GM19099 (cell line): ENCODE results near the gene GREB1.

ENCODE experiments used
- POLR2A ChIP-seq: IDR thresholded peaks from 3 replicates; pipeline ENCODE4 v1.6.1; 2011; ENCODE audit warnings: low read depth; ENCODE audit not compliant: insufficient read length; ENCODE audit errors: extremely low read depth

GREB1 gene

DNA sequence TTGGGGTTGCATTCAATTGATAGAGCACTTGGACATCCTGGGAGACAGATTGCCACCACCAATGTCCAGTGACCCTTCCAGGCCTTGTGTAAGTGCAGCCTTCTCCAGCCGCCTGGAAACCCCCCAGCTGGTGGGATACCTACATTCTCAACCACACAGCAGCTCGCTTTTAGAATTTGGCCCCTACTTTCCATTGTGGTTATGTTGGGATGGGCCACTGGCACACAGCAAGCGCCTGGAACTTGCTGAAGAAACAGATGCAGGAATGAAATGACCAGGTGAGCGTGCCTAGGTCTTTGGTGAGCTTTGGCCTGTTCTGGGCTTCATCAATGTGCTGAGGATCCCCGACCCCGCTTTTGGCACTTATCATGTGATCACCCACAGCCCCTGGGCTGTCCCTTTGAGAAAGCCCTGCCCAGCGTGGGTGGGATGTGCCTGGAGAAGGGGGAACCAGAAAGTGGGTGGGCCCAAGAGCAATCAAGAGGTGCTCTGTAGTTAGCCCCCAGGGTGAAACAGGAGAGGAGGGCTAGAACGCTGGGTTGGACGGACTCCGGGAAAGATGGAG lies 152.1 kb downstream of the GREB1 start:
- TF ChIP-seq POLR2A = no peak

DNA sequence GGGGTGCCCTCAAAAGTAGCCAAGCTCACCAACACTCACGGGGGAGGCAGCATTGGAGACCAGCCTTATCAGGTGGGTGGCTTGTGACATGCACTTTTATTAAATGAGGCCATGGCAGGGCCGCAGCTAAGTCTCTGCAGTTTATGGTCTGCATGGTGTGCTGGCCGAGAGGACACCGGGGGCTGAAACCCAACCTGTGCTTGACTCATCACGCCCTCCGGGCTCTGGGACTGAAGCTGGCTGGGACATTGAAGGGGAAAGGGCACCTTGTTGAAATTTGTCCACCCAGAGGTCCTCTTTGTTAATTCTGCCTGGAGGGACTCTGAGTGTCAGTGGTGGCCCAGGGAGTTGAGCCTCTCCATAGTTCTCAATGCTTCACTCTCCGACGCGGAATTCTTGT lies 153.9 kb downstream of the GREB1 start:
- no peak for TF ChIP-seq POLR2A

DNA sequence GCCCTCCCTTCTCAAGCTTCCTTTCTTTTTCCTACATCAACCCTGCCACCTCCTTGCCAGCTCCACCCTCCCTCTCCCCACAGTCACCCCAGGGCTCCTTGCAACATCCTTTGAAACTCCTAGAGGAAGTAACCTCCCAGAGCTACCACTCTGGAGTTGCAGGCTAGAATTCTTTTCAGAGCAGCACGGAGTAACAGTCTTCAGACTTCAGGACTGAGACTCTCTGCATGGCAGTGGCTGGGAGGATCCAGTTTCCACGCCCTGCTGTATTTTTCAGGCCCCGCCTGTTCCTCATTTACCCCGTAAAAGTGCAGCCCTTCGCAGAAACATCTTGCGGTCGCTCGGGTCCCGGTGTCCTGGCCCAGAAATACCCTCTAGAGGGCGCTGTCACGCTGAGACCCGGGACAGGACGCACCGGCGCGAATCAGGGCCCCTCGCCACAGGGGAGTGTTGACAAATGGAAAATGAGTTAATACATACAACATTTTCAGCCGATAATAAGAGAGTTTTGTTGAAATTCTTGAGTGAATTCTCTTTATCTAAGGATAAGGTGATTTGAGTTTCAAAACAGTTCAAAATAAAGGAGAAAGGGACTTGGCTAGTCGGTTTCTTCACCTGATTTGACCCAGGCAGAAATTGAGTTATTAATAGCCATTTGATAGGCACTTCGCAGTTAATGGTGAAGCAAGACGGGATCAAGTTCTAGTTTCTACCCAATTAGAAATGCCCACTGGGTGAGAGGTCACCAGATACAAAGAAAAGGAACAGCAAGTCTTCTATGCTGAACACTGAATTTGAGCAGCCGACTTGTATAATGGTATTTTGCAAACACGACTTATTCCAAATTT lies 154.6 kb downstream of the GREB1 start:
- no peak for TF ChIP-seq POLR2A

DNA sequence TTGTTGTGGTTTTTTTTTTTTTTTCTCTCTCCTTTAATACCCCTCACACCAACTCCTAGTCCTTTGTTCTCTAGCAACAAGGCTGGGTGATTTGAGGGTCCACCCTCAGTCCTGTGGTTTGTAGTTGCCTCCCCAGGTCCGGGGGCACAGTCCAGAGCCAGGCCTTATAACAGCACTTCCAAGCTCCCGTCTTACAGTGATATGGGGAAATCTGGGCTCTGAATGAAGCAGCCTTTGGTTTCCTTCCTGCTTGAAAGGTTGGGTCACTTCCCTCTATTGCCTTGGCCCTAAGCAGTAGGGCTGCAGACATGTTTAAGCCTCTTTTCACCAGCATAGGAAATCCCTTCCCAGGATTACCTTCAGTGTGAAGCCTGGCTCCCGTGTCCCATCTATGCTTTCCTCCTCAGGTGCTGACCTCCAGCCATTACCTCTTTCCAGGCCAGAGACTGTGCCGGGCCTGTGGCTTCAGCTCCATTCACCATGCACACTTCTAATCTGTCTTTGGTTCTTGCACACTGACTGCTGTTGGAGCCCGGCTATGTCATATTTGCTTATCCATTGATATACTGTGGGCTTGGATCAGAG lies 157.3 kb downstream of the GREB1 start:
- TF ChIP-seq POLR2A = no peak
